GM23338 (cell line): ENCODE measurements around the gene CUL7. TPM values are rescaled to one million over a fixed set of nuclear protein-coding genes. Genes with fewer than 3 reads are reported as not detected.

ENCODE experiments used
- ATAC-seq: fragments of 200-7000 bp; cut with Tn5 transposase; 3 replicates; pipeline ENCODE4 v1.9.1; 2020
- DNase-seq: peaks from one replicate; pipeline ENCODE4 v3.0.0-alpha.2; 2015; ENCODE audit warnings: low spot score
- H2AFZ ChIP-seq: fragments of 200-600 bp; sonication (generic); 2 replicates; pipeline ENCODE4 v1.8.0; 2016; ENCODE audit warnings: antibody characterized with exemption, mild to moderate bottlenecking, moderate library complexity
- H3F3A ChIP-seq: fragments of 200-600 bp; sonication (generic); replicated peaks from 2 replicates; pipeline ENCODE4 v1.8.0; 2017; ENCODE audit warnings: antibody characterized with exemption, mixed run types, low read depth
- H3K27ac ChIP-seq: fragments of 200-600 bp; sonication (generic); 2 replicates; pipeline ENCODE4 v1.6.1; 2016; ENCODE audit warnings: low read depth
- H3K27me3 ChIP-seq: fragments of 200-600 bp; sonication (generic); 2 replicates; pipeline ENCODE4 v1.8.0; 2016; ENCODE audit warnings: mild to moderate bottlenecking, mixed run types, moderate library complexity; ENCODE audit not compliant: insufficient read depth
- H3K36me3 ChIP-seq: fragments of 200-600 bp; sonication (generic); 2 replicates; pipeline ENCODE4 v1.8.0; 2016; ENCODE audit warnings: mild to moderate bottlenecking; ENCODE audit not compliant: insufficient read depth
- H3K4me1 ChIP-seq: fragments of 200-600 bp; sonication (generic); 2 replicates; pipeline ENCODE4 v1.8.0; 2016; ENCODE audit warnings: mild to moderate bottlenecking, moderate library complexity; ENCODE audit not compliant: insufficient read depth
- H3K4me2 ChIP-seq: fragments of 200-600 bp; sonication (generic); 2 replicates; pipeline ENCODE4 v1.7.1; 2017; ENCODE audit warnings: mixed run types
- H3K4me3 ChIP-seq: fragments of 200-600 bp; sonication (generic); 2 replicates; pipeline ENCODE4 v1.6.1; 2016; ENCODE audit warnings: mixed run types
- H3K79me2 ChIP-seq: fragments of 200-600 bp; sonication (generic); replicated peaks from 2 replicates; pipeline ENCODE4 v1.8.0; 2017; ENCODE audit warnings: mild to moderate bottlenecking; ENCODE audit not compliant: insufficient read depth
- H3K9me2 ChIP-seq: fragments of 200-600 bp; sonication (generic); 2 replicates; pipeline ENCODE4 v1.8.0; 2017; ENCODE audit not compliant: insufficient read depth
- H4K20me1 ChIP-seq: fragments of 200-600 bp; sonication (generic); replicated peaks from 2 replicates; pipeline ENCODE4 v1.8.0; 2017; ENCODE audit warnings: mild to moderate bottlenecking; ENCODE audit not compliant: insufficient read depth
- H3K27ac Mint-ChIP-seq: 2 replicates; pipeline ENCODE4 v1.8.0; 2020; ENCODE audit warnings: inconsistent platforms, mild to moderate bottlenecking, moderate library complexity, mixed read lengths
- H3K27me3 Mint-ChIP-seq: 3 replicates; pipeline ENCODE4 v1.8.0; 2022; ENCODE audit warnings: low read depth, mild to moderate bottlenecking, moderate library complexity, mixed read lengths, inconsistent platforms; ENCODE audit not compliant: insufficient read depth, poor library complexity
- H3K36me3 Mint-ChIP-seq: 3 replicates; pipeline ENCODE4 v1.8.0; 2021; ENCODE audit warnings: low read depth, mild to moderate bottlenecking, inconsistent platforms, moderate library complexity, mixed read lengths
- H3K4me1 Mint-ChIP-seq: 3 replicates; pipeline ENCODE4 v1.8.0; 2020; ENCODE audit warnings: mild to moderate bottlenecking, inconsistent platforms, mixed read lengths
- H3K4me3 Mint-ChIP-seq: 3 replicates; pipeline ENCODE4 v1.8.0; 2021; ENCODE audit warnings: moderate library complexity, mild to moderate bottlenecking, inconsistent platforms, mixed read lengths
- H3K9me3 Mint-ChIP-seq: 3 replicates; pipeline ENCODE4 v1.8.0; 2020; ENCODE audit warnings: moderate library complexity, mild to moderate bottlenecking, inconsistent platforms, mixed read lengths
- EZH2 ChIP-seq: fragments of 200-600 bp; sonication (generic); IDR thresholded peaks from one replicate; pipeline ENCODE4 v1.8.0; 2017; ENCODE audit warnings: antibody characterized with exemption, mild to moderate bottlenecking, low read depth; ENCODE audit not compliant: unreplicated experiment
- EZH2phosphoT487 ChIP-seq: fragments of 200-600 bp; sonication (generic); IDR thresholded peaks from one replicate; pipeline ENCODE4 v1.8.1; 2018; ENCODE audit warnings: antibody characterized with exemption; ENCODE audit not compliant: unreplicated experiment
- ZNF114 ChIP-seq: fragments of 250-450 bp; sonication (Bioruptor Pico); IDR thresholded peaks from 2 replicates; pipeline ENCODE4 v1.5.0; 2020; ENCODE audit warnings: mild to moderate bottlenecking, moderate library complexity
- polyA plus RNA-seq: library from polyadenylated mRNA; unstranded; fragments of >200 nt; fragmentation: Nextera tagmentation; extraction: Ambion mirVana; gene quantifications from 2 replicates; pipeline ENCODE4 v1.2.1, GENCODE V29; 2016
- total RNA-seq: library from RNA; depleted of rRNA; stranded (reverse); fragments of >200 nt; shearing (Covaris generic); gene quantifications from 2 replicates; pipeline ENCODE4 v1.2.3, GENCODE V29; 2014
- TF ChIP-seq, protein P1 (sequence below): IDR thresholded peaks from one replicate; pipeline ENCODE4 v1.6.1; 2018; ENCODE audit warnings: antibody characterized with exemption; ENCODE audit not compliant: unreplicated experiment
- TF ChIP-seq, protein P2 (sequence below): fragments of 250-450 bp; sonication (Bioruptor Pico); IDR thresholded peaks from 2 replicates; pipeline ENCODE4 v1.5.0; 2020; ENCODE audit warnings: mild to moderate bottlenecking, moderate library complexity
- TF ChIP-seq, protein P3 (sequence below): IDR thresholded peaks from 2 replicates; pipeline ENCODE4 v1.6.1; 2016; ENCODE audit warnings: antibody characterized with exemption

CUL7 gene
- total and polyA plus RNA-seq, 2 experiments from 2014 or later: 3.4 to 13.2 TPM

DNA sequence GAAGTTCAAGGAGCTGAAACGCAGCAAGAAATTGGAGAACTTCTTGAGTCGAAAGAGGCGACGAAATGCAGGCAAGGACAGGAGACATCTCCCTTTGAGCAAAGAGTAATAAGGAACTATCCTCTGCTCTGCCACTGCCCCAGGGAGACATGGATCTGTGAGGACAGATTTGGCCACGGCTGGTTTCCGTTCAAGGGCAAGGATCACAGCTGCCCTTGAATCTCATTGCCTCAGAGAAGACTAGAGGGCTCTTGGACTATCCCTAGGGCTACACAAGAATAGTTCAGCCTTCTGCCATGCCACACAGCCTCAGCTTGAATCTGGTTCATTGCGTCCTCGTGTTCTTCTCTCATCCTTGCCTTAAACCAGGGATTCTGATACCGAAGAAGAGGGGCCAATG lies 24.5 kb downstream of the CUL7 start (continued):
- TF ChIP-seq, protein P1, sequence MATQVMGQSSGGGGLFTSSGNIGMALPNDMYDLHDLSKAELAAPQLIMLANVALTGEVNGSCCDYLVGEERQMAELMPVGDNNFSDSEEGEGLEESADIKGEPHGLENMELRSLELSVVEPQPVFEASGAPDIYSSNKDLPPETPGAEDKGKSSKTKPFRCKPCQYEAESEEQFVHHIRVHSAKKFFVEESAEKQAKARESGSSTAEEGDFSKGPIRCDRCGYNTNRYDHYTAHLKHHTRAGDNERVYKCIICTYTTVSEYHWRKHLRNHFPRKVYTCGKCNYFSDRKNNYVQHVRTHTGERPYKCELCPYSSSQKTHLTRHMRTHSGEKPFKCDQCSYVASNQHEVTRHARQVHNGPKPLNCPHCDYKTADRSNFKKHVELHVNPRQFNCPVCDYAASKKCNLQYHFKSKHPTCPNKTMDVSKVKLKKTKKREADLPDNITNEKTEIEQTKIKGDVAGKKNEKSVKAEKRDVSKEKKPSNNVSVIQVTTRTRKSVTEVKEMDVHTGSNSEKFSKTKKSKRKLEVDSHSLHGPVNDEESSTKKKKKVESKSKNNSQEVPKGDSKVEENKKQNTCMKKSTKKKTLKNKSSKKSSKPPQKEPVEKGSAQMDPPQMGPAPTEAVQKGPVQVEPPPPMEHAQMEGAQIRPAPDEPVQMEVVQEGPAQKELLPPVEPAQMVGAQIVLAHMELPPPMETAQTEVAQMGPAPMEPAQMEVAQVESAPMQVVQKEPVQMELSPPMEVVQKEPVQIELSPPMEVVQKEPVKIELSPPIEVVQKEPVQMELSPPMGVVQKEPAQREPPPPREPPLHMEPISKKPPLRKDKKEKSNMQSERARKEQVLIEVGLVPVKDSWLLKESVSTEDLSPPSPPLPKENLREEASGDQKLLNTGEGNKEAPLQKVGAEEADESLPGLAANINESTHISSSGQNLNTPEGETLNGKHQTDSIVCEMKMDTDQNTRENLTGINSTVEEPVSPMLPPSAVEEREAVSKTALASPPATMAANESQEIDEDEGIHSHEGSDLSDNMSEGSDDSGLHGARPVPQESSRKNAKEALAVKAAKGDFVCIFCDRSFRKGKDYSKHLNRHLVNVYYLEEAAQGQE: no peak
- no peak for TF ChIP-seq ZNF114 (CRISPR knock-in tag)

DNA sequence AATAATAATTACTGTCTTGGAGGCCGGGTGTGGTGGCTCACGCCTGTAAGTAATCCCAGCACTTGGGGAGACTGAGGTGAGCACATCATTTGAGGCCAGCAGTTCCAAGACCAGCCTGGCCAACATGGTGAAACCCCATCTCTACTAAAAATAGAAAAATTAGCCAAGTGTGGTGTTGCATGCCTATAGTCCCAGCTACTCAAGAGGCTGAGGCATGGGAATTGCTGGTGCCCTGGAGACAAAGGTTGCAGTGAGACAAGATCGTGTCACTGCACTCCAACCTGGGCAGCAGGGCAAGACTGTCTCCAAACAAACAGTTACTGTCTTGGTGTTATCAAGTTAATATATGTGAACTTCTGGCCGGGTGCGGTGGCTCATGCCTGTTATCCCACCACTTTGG lies 27.3 kb downstream of the CUL7 start:
- DNase-seq (no peak), ATAC-seq (no peak)
- H3K9me3 Mint-ChIP-seq: no peaks in the 10 kb centered on the region; the same call in 1 of the 3 replicates
- no peak overlapping the region for H3K27ac Mint-ChIP-seq
- no peak overlapping the region for H3K4me3 Mint-ChIP-seq
- Histone ChIP-seq H3K4me2 (no peak overlapping the region), H3K4me3 (no peak overlapping the region), H3F3A (peaks cover 39% of the 10 kb centered on the region), H3K36me3 (peaks cover 55% of the 10 kb centered on the region), H3K27me3 (no peaks in the 10 kb centered on the region), H3K4me1 (no peaks in the 10 kb centered on the region), H3K27ac (no peak overlapping the region), H4K20me1 (peaks cover 21% of the 10 kb centered on the region), H3K9me2 (no peaks in the 10 kb centered on the region), H2AFZ (no peak overlapping the region), H3K79me2 (peaks cover 32% of the 10 kb centered on the region)
- H3K27me3 Mint-ChIP-seq: peaks cover 2% of the 10 kb centered on the region
- TF ChIP-seq, protein P2, sequence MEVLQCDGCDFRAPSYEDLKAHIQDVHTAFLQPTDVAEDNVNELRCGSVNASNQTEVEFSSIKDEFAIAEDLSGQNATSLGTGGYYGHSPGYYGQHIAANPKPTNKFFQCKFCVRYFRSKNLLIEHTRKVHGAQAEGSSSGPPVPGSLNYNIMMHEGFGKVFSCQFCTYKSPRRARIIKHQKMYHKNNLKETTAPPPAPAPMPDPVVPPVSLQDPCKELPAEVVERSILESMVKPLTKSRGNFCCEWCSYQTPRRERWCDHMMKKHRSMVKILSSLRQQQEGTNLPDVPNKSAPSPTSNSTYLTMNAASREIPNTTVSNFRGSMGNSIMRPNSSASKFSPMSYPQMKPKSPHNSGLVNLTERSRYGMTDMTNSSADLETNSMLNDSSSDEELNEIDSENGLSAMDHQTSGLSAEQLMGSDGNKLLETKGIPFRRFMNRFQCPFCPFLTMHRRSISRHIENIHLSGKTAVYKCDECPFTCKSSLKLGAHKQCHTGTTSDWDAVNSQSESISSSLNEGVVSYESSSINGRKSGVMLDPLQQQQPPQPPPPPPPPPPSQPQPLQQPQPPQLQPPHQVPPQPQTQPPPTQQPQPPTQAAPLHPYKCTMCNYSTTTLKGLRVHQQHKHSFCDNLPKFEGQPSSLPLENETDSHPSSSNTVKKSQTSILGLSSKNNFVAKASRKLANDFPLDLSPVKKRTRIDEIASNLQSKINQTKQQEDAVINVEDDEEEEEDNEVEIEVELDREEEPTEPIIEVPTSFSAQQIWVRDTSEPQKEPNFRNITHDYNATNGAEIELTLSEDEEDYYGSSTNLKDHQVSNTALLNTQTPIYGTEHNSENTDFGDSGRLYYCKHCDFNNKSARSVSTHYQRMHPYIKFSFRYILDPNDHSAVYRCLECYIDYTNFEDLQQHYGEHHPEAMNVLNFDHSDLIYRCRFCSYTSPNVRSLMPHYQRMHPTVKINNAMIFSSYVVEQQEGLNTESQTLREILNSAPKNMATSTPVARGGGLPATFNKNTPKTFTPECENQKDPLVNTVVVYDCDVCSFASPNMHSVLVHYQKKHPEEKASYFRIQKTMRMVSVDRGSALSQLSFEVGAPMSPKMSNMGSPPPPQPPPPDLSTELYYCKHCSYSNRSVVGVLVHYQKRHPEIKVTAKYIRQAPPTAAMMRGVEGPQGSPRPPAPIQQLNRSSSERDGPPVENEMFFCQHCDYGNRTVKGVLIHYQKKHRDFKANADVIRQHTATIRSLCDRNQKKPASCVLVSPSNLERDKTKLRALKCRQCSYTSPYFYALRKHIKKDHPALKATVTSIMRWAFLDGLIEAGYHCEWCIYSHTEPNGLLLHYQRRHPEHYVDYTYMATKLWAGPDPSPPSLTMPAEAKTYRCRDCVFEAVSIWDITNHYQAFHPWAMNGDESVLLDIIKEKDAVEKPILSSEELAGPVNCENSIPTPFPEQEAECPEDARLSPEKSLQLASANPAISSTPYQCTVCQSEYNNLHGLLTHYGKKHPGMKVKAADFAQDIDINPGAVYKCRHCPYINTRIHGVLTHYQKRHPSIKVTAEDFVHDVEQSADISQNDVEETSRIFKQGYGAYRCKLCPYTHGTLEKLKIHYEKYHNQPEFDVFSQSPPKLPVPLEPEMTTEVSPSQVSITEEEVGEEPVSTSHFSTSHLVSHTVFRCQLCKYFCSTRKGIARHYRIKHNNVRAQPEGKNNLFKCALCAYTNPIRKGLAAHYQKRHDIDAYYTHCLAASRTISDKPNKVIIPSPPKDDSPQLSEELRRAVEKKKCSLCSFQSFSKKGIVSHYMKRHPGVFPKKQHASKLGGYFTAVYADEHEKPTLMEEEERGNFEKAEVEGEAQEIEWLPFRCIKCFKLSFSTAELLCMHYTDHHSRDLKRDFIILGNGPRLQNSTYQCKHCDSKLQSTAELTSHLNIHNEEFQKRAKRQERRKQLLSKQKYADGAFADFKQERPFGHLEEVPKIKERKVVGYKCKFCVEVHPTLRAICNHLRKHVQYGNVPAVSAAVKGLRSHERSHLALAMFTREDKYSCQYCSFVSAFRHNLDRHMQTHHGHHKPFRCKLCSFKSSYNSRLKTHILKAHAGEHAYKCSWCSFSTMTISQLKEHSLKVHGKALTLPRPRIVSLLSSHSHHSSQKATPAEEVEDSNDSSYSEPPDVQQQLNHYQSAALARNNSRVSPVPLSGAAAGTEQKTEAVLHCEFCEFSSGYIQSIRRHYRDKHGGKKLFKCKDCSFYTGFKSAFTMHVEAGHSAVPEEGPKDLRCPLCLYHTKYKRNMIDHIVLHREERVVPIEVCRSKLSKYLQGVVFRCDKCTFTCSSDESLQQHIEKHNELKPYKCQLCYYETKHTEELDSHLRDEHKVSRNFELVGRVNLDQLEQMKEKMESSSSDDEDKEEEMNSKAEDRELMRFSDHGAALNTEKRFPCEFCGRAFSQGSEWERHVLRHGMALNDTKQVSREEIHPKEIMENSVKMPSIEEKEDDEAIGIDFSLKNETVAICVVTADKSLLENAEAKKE (CRISPR knock-in tag): no peak
- TF ChIP-seq EZH2 (no peak), ZNF114 (CRISPR knock-in tag) (no peak), EZH2phosphoT487 (peak; percentile 38)
- TF ChIP-seq, protein P3, sequence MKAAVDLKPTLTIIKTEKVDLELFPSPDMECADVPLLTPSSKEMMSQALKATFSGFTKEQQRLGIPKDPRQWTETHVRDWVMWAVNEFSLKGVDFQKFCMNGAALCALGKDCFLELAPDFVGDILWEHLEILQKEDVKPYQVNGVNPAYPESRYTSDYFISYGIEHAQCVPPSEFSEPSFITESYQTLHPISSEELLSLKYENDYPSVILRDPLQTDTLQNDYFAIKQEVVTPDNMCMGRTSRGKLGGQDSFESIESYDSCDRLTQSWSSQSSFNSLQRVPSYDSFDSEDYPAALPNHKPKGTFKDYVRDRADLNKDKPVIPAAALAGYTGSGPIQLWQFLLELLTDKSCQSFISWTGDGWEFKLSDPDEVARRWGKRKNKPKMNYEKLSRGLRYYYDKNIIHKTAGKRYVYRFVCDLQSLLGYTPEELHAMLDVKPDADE: no peak
- no peaks in the 10 kb centered on the region for H3K4me1 Mint-ChIP-seq
- H3K36me3 Mint-ChIP-seq: peaks cover 84% of the 10 kb centered on the region
